VCaP (cell line): Measurements from ENCODE around the gene BAD.

Experiments
- H3K27ac ChIP-seq: fragments of 450-650 bp; 2 replicates; pipeline ENCODE4 v1.5.1; 2017
- CTCF ChIP-seq: fragments of 450-650 bp; conservative IDR thresholded peaks from 2 replicates; pipeline ENCODE4 v1.5.1; 2017; ENCODE audit warnings: mild to moderate bottlenecking, moderate library complexity

The BAD gene

GRCh38 chr11:64289002-64289564 lies 4.6 kb upstream of the BAD start:
- no peak overlapping the region for H3K27ac ChIP-seq
- no peak for TF ChIP-seq CTCF

GRCh38 chr11:64288353-64288750 lies 3.9 kb upstream of the BAD start:
- TF ChIP-seq CTCF, result no peak
- H3K27ac ChIP-seq, result no peak overlapping the region

- H3K27ac ChIP-seq, result peak overlapping the region; percentile 98; the same call in 1 of the 2 replicates
- TF ChIP-seq CTCF, result no peak
Observed at GRCh38 chr11:64287676-64288352, 3.3 kb upstream of the BAD start.

- no peak for TF ChIP-seq CTCF
- peak overlapping the region; percentile 98 for H3K27ac ChIP-seq
Observed at GRCh38 chr11:64286801-64287159, 2.3 kb upstream of the BAD start.

- TF ChIP-seq CTCF, result peak; percentile 89
- peak overlapping the region; percentile 98 for H3K27ac ChIP-seq
Observed at GRCh38 chr11:64285885-64286800, 1.7 kb upstream of the BAD start.

GRCh38 chr11:64284962-64285884 lies 758 bp upstream of the BAD start, which contains the start of gene GPR137:
Gene GPR137 (plus strand): TSS chr11:64285848. CDS start chr11:64286525, 677 bp downstream.
- peak within 1 kb of the TSS; percentile 98 for H3K27ac ChIP-seq
- no peak for TF ChIP-seq CTCF
